Limb (tissue), 2 donors: ENCODE data around the gene RNF39.
"Not testable (repeated sequence)": the region's sequence is repeated elsewhere in the genome, so short reads cannot be mapped to it uniquely, and the experiment has no call there.

Experiments
- DNase-seq, 2 donors: peaks; one replicate each; pipeline ENCODE4 v3.0.0-alpha.2; 2016; ENCODE audit errors: extremely low spot score in 2 of 2

Gene RNF39

GRCh38 chr6:30075094-30075789, at the start of gene RNF39:
TSS of gene RNF39 (minus strand) at chr6:30075769. CDS start at chr6:30075585, 184 bp downstream.
- DNase-seq = peak in 1 of 2 donors; percentile 50

- no peak for DNase-seq
Observed at GRCh38 chr6:30122515-30122914, 46.9 kb upstream of the RNF39 start.

GRCh38 chr6:30121446-30122366, 46.1 kb upstream of the RNF39 start:
- no peak for DNase-seq

- DNase-seq = not testable (repeated sequence)
Observed at GRCh38 chr6:30118691-30119090, 43.1 kb upstream of the RNF39 start.

- DNase-seq = no peak
Observed at GRCh38 chr6:30116724-30117123, 41.2 kb upstream of the RNF39 start.

GRCh38 chr6:30113841-30114240, 38.3 kb upstream of the RNF39 start:
- DNase-seq = no peak

- no peak for DNase-seq
Observed at GRCh38 chr6:30113003-30113759, 37.6 kb upstream of the RNF39 start, which contains the start of gene TRIM31. TSS of gene TRIM31 (minus strand) at chr6:30113090. CDS start at chr6:30112805, 285 bp downstream.

GRCh38 chr6:30112402-30112994, 36.9 kb upstream of the RNF39 start:
- no peak for DNase-seq

GRCh38 chr6:30111266-30111856, 35.8 kb upstream of the RNF39 start:
- no peak for DNase-seq

GRCh38 chr6:30104661-30105060, 29.1 kb upstream of the RNF39 start:
- DNase-seq = no peak

GRCh38 chr6:30103872-30104179, 28.3 kb upstream of the RNF39 start:
- no peak for DNase-seq

GRCh38 chr6:30102970-30103871, 27.7 kb upstream of the RNF39 start:
- peak; percentile 74 to 77 for DNase-seq

GRCh38 chr6:30102414-30102969, 26.9 kb upstream of the RNF39 start:
- DNase-seq = no peak

GRCh38 chr6:30101444-30102413, 26.2 kb upstream of the RNF39 start:
- DNase-seq = peak; percentile 62 to 80

GRCh38 chr6:30100585-30101443, 25.2 kb upstream of the RNF39 start:
- peak in 1 of 2 donors; percentile 37 for DNase-seq

- DNase-seq = no peak
Observed at GRCh38 chr6:30100154-30100553, 24.6 kb upstream of the RNF39 start.
